Endothelial cell of umbilical vein (primary cell): ENCODE data around the gene FURIN. TPM values are rescaled to one million over a fixed set of nuclear protein-coding genes. Genes with fewer than 3 reads are reported as not detected.

Experiments used
- BruUV-seq: library from RNA; stranded (reverse); fragments of 400-500 nt; replicated peaks from 2 replicates; lab custom pipeline; 2021; lab: Mats Ljungman, UMichigan
- CTCF ChIA-PET: fragments of 300-600, 350-600 bp; sonication (Branson Sonifier 250); formaldehyde crosslinking; loops from one replicate; lab custom pipeline; 2021; ENCODE audit warnings: antibody characterized with exemption, inconsistent platforms; lab: Charles Lee
- POLR2A ChIA-PET: fragments of 300-600, 350-600 bp; sonication (Branson Sonifier 250); formaldehyde crosslinking; loops from one replicate; lab custom pipeline; 2021; ENCODE audit warnings: antibody characterized with exemption, inconsistent platforms; lab: Charles Lee
- DNase-seq: peaks from one replicate; pipeline ENCODE4 v3.0.0-alpha.2; 2011; ENCODE audit warnings: low read depth, low spot score
- FAIRE-seq: peaks from 2 replicates; lab custom pipeline; 2011; peaks lifted over from hg19 to GRCh38; lab: Jason Lieb, UNC
- H2AFZ ChIP-seq: 2 replicates; pipeline ENCODE4 v1.6.0; 2012; ENCODE audit warnings: low read depth, low read length, control low read depth, inconsistent platforms
- H3K27ac ChIP-seq: 2 replicates; pipeline ENCODE4 v1.5.1; 2011; ENCODE audit warnings: low read depth, mild to moderate bottlenecking, control low read depth, low read length, moderate library complexity; ENCODE audit not compliant: insufficient read depth
- H3K27me3 ChIP-seq, 2 experiments: 2 replicates each; pipeline versions ENCODE4 v1.6.0 to v1.6.1; 2011; ENCODE audit warnings: low read length in 2 of 2, mixed read lengths in 1 of 2; ENCODE audit not compliant: control insufficient read depth in 2 of 2, insufficient read depth in 2 of 2
- H3K36me3 ChIP-seq, 2 experiments: 2 replicates in 1 of 2; 3 replicates in 1 of 2; pipeline ENCODE4 v1.5.1; 2011; ENCODE audit warnings: low read length in 2 of 2, mild to moderate bottlenecking in 1 of 2, moderate library complexity in 1 of 2; ENCODE audit not compliant: control insufficient read depth in 2 of 2, insufficient read depth in 2 of 2; ENCODE audit errors: extremely low read depth in 1 of 2
- H3K4me1 ChIP-seq: 3 replicates; pipeline ENCODE4 v1.5.1; 2011; ENCODE audit warnings: mild to moderate bottlenecking, low read length; ENCODE audit not compliant: control insufficient read depth, insufficient read depth; ENCODE audit errors: extremely low read depth
- H3K4me2 ChIP-seq: 2 replicates; pipeline ENCODE4 v1.6.1; 2011; ENCODE audit warnings: low read length, control low read depth, mixed read lengths; ENCODE audit not compliant: insufficient read depth
- H3K4me3 ChIP-seq, 3 experiments: fragments of 200-600 bp in 1 of 3; sonication (generic), shearing (Covaris generic) in 1 of 3; replicated peaks in 1 of 3; 2 replicates each; pipeline ENCODE4 v1.5.1; 2011 to 2016; ENCODE audit warnings: control low read depth in 3 of 3, low read length in 3 of 3, mild to moderate bottlenecking in 2 of 3, inconsistent platforms in 1 of 3, low read depth in 1 of 3, moderate library complexity in 1 of 3; ENCODE audit not compliant: insufficient read depth in 1 of 3
- H3K79me2 ChIP-seq: 2 replicates; pipeline ENCODE4 v1.6.0; 2012; ENCODE audit warnings: low read length, inconsistent platforms; ENCODE audit not compliant: control insufficient read depth, insufficient read depth
- H3K9ac ChIP-seq: replicated peaks from 2 replicates; pipeline ENCODE3; 2011; ENCODE audit warnings: low read length, control low read depth; ENCODE audit not compliant: insufficient read depth; ENCODE audit errors: extremely low read depth
- H3K9me1 ChIP-seq: replicated peaks from 3 replicates; pipeline ENCODE4 v1.6.0; 2011; ENCODE audit warnings: mild to moderate bottlenecking, low read length; ENCODE audit not compliant: control insufficient read depth, insufficient read depth; ENCODE audit errors: extremely low read depth
- H3K9me3 ChIP-seq: replicated peaks from 2 replicates; pipeline ENCODE4 v1.5.1; 2012; ENCODE audit warnings: low read length, inconsistent platforms; ENCODE audit not compliant: control insufficient read depth, insufficient read depth
- H4K20me1 ChIP-seq: replicated peaks from 2 replicates; pipeline ENCODE3; 2011; ENCODE audit warnings: mild to moderate bottlenecking, low read length; ENCODE audit not compliant: control insufficient read depth, insufficient read depth; ENCODE audit errors: extremely low read depth
- CTCF ChIP-seq, 2 donors: IDR thresholded peaks; 1 replicate in 1 of 2; 2 replicates in 1 of 2; pipeline ENCODE4 v1.5.1; 2011; ENCODE audit warnings: low read length in 2 of 2, mild to moderate bottlenecking in 2 of 2, moderate library complexity in 2 of 2, control low read depth in 1 of 2, inconsistent platforms in 1 of 2, low read depth in 1 of 2; ENCODE audit not compliant: insufficient read depth in 1 of 2; ENCODE audit errors: extremely low read depth in 1 of 2
- EZH2 ChIP-seq: IDR thresholded peaks from 2 replicates; pipeline ENCODE4 v1.6.1; 2012; ENCODE audit warnings: borderline replicate concordance, low read depth, mild to moderate bottlenecking, moderate library complexity, low read length, inconsistent platforms; ENCODE audit not compliant: severe bottlenecking
- FOS ChIP-seq: IDR thresholded peaks from 2 replicates; pipeline ENCODE4 v1.6.1; 2011; ENCODE audit warnings: mild to moderate bottlenecking, low read length, moderate library complexity, borderline replicate concordance; ENCODE audit not compliant: insufficient read depth
- GATA2 ChIP-seq: IDR thresholded peaks from 2 replicates; pipeline ENCODE4 v1.7.0; 2011; ENCODE audit warnings: low read depth, mild to moderate bottlenecking, moderate library complexity, mixed read lengths, low read length; ENCODE audit not compliant: insufficient read length, insufficient read depth
- JUN ChIP-seq: IDR thresholded peaks from 2 replicates; pipeline ENCODE4 v1.6.1; 2011; ENCODE audit warnings: borderline replicate concordance, low read depth; ENCODE audit not compliant: insufficient read length, insufficient read depth
- MAX ChIP-seq: IDR thresholded peaks from 2 replicates; pipeline ENCODE4 v1.6.1; 2011; ENCODE audit not compliant: insufficient read depth, insufficient read length
- MYC ChIP-seq: IDR thresholded peaks from one replicate; pipeline ENCODE4 v1.6.1; 2011; ENCODE audit warnings: mild to moderate bottlenecking, low read depth, low read length
- POLR2A ChIP-seq: IDR thresholded peaks from 2 replicates; pipeline ENCODE4 v1.6.1; 2012; ENCODE audit warnings: low read depth, mild to moderate bottlenecking, control low read depth, low read length
- POLR2AphosphoS5 ChIP-seq: IDR thresholded peaks from 2 replicates; pipeline ENCODE4 v1.6.1; 2012; ENCODE audit warnings: low read depth, mild to moderate bottlenecking, control low read depth, low read length, moderate library complexity; ENCODE audit not compliant: insufficient read depth
- dilution Hi-C: fragments of 300-500 bp; cut with MboI; formaldehyde crosslinking; loops from one replicate; pipeline ENCODE4 v1.15.0; 2019; ENCODE audit warnings: low sequenced_read_pairs; ENCODE audit not compliant: extremely low pct_ligation_motif_present
- intact Hi-C: fragments of 100-400 bp; cut with micrococcal nuclease; formaldehyde crosslinking; loops from one replicate; pipeline ENCODE4 v1.10.0; 2022
- polyA plus RNA-seq, 4 experiments: library from polyadenylated mRNA; depleted of rRNA in 3 of 4; stranded (reverse) in 3 of 4; unstranded in 1 of 4; fragments of >200 nt; gene quantifications; 2 replicates each; pipeline versions ENCODE4 v1.2.1 to v1.2.3, GENCODE V29; 2011 to 2012; ENCODE audit warnings: missing spikeins in 1 of 4
- total RNA-seq: library from RNA; stranded (reverse); gene quantifications from 2 replicates; pipeline ENCODE4 v1.2.3, GENCODE V29; 2021

Gene FURIN
- total and polyA plus RNA-seq, 2 donors (not counting 3 experiments of a cell fraction or from before 2014, with no cell fraction given): 77.4 to 131 TPM

- Histone ChIP-seq H3K36me3 (no peaks in the 10 kb centered on the region), H3K27me3 (no peaks in the 10 kb centered on the region), H3K4me1 (peaks cover 27% of the 10 kb centered on the region), H3K27ac (no peak overlapping the region), H3K4me2 (peak overlapping the region; percentile 56), H4K20me1 (no peaks in the 10 kb centered on the region), H3K9me3 (no peaks in the 10 kb centered on the region), H3K9ac (no peak overlapping the region), H2AFZ (peak overlapping the region; percentile 6), H3K79me2 (peaks cover 6% of the 10 kb centered on the region), H3K4me3 (no peak overlapping the region), H3K9me1 (no peaks in the 10 kb centered on the region)
- FAIRE-seq: peak; percentile 90
- intact Hi-C loops (loop anchor here (1.0 to 5.0 kb wide), 2 partner anchors 29 to 429 kb away; no protein-coding TSS in a partner anchor), dilution Hi-C loops (no loop called here)
- TF ChIP-seq MAX (no peak), CTCF (IDR thresholded peaks at IDR 0.05; ENCODE audit: extremely low read depth in 1 of 2, insufficient read depth in 1 of 2, low read depth in 1 of 2, low read length in 2 of 2) (no peak), GATA2 (no peak), EZH2 (no peak), JUN (no peak), MYC (no peak), FOS (no peak), POLR2A (no peak), POLR2AphosphoS5 (no peak)
- BruUV-seq: no TSS peak
- peak; percentile 39 for DNase-seq
- POLR2A ChIA-PET: interaction anchor here (0.6 kb wide), 1 partner anchor 720 kb away, joined by 3 read pairs; no protein-coding TSS in a partner anchor
- CTCF ChIA-PET: interaction anchor here (0.5 to 8.1 kb wide), 14 partner anchors 9 to 610 kb away, joined by 3 to 66 read pairs (median 8); partner anchors contain the start of genes MAN2A2 and RCCD1
Observed at GRCh38 chr15:90930861-90931574, 62.6 kb downstream of the FURIN start.
